NCI-H69 (cell line): ENCODE results near the gene TRAPPC11.

Source experiments
- DNase-seq: peaks from one replicate; lab custom pipeline; 2025; lab: John Stamatoyannopoulos, UW

The TRAPPC11 gene

GRCh38 chr4:183758061-183758757 lies 99.1 kb downstream of the TRAPPC11 start:
- DNase-seq = no peak

- DNase-seq = no peak
These were observed 99.8 kb downstream of the TRAPPC11 start for GRCh38 chr4:183758758-183759447.

GRCh38 chr4:183760326-183760725 lies 101.2 kb downstream of the TRAPPC11 start:
- no peak for DNase-seq
